ENCODE data around the gene EEF1AKMT1.

DNA sequence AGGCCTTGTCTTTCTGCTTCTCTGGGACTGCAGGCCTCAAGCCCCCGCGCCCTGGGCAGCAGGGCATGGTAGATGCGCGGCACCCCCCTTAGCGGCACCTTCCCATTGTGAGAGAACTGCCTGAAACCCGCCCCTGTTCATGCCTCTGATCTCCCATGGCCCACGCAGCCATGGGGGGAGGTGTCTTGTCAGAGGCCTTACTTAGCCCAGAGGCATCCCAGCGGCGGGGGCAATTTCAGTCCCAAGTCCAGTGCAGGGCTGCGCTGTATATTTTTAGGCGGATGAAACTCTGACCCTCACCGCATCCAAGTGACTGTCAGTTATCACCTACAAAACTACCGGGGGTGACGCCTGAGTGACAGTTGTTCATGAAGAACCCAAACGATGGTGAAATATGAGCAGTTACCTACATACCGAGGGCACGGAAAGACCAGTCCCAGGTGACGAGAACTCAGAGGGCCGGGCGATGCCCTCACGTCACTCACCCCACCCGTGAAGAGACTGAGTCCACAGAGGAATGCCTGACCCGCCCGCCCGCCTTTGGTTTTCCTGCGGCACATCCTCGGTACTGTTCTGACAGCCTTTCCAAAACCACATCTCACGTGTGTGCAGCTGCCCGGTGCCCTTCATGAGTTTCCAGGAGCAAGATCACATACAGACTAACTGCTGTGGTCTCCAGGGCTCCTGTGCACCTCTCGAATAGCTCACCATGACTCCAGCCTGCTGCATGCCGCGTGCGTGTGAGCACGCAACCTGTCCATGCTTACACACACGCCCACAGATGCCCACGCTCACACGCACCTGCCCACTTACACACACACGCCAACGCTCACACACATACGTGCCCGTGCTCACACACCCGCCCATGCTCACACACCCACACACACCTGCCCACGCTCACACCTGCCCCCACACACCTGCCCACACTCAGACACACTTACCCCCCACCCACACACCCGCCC lies 55.9 kb downstream of the EEF1AKMT1 start:
- TF ChIP-seq, protein P1, sequence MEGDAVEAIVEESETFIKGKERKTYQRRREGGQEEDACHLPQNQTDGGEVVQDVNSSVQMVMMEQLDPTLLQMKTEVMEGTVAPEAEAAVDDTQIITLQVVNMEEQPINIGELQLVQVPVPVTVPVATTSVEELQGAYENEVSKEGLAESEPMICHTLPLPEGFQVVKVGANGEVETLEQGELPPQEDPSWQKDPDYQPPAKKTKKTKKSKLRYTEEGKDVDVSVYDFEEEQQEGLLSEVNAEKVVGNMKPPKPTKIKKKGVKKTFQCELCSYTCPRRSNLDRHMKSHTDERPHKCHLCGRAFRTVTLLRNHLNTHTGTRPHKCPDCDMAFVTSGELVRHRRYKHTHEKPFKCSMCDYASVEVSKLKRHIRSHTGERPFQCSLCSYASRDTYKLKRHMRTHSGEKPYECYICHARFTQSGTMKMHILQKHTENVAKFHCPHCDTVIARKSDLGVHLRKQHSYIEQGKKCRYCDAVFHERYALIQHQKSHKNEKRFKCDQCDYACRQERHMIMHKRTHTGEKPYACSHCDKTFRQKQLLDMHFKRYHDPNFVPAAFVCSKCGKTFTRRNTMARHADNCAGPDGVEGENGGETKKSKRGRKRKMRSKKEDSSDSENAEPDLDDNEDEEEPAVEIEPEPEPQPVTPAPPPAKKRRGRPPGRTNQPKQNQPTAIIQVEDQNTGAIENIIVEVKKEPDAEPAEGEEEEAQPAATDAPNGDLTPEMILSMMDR (IDR thresholded peaks at IDR 0.05) = no peak
- TF ChIP-seq POLR2AphosphoS5 (IDR thresholded peaks at IDR 0.05) (no peak), POLR2A (IDR thresholded peaks at IDR 0.05) (no peak), EP300 (IDR thresholded peaks at IDR 0.05) (no peak)

Measured in sigmoid colon (tissue), 4 donors.